ENCODE measurements around the gene TMEM53.

Gene TMEM53

DNA sequence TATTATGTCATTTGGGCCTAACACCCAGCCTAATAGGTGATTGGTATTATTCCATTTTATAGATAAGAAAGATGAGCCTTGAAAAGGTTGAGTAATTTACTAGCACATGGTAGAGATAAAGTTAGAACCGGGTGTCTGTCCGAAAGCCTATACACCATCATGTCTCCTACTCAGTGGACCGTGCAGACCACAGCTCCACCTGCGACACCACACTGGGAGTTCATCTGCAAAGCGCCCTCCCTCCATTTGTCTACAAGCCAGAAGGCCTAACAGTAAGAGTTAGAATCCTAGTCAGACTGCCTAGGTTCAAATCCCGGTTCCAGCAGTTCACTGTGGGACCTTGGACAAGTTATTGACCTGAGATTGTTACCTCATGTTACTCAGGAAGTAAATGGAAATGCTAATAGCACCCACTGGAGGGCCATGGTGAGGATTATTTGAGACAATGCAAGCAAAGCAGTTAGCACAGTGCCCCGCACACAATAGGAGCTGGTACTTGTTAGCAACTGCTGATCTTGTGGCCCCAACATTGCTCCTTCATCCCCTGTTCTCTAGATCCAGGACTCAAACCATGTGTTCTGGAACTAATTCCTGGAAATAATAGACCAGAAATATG lies 20.7 kb upstream of the TMEM53 start:
- Histone ChIP-seq H2BK12ac (ENCODE audit: low read length) (no peak overlapping the region), H3K9ac (ENCODE audit: low read depth, low read length, poor library complexity) (no peak overlapping the region), H3K4ac (ENCODE audit: low read length) (no peak overlapping the region), H3K4me1 (ENCODE audit: control insufficient read depth in 2 of 2, insufficient read depth in 1 of 2, low read depth in 1 of 2, low read length in 2 of 2) (no peaks in the 10 kb centered on the region), H3K27ac (replicated peaks; ENCODE audit: low read length) (no peak overlapping the region), H3K9me3 (replicated peaks in 1 of 2; ENCODE audit: control insufficient read depth in 2 of 2, insufficient read depth in 1 of 2, low read depth in 1 of 2, low read length in 2 of 2) (no peaks in the 10 kb centered on the region), H3K27me3 (ENCODE audit: control insufficient read depth in 3 of 3, insufficient read depth in 3 of 3, low read depth in 1 of 3, low read length in 3 of 3) (no peaks in the 10 kb centered on the region), H3K4me3 (ENCODE audit: low read length in 2 of 2) (no peak overlapping the region), H2AK5ac (ENCODE audit: low read depth, low read length) (no peak overlapping the region), H2AFZ (ENCODE audit: low read length) (no peak overlapping the region), H4K8ac (ENCODE audit: low read depth, low read length) (no peak overlapping the region), H3K36me3 (replicated peaks in 1 of 2; ENCODE audit: control insufficient read depth in 2 of 2, insufficient read depth in 2 of 2, low read length in 2 of 2) (no peaks in the 10 kb centered on the region), H4K91ac (ENCODE audit: low read depth, low read length, poor library complexity) (no peak overlapping the region), H3K4me2 (ENCODE audit: insufficient read depth, low read length, poor library complexity, severe bottlenecking) (no peak overlapping the region), H3K14ac (ENCODE audit: low read length) (no peak overlapping the region), H2BK15ac (ENCODE audit: low read length) (no peak overlapping the region), H2BK5ac (ENCODE audit: low read length) (no peak overlapping the region), H2BK120ac (ENCODE audit: low read depth, low read length) (no peak overlapping the region), H3K79me1 (ENCODE audit: low read depth, low read length) (no peaks in the 10 kb centered on the region), H3K23ac (ENCODE audit: low read depth, low read length, poor library complexity) (no peak overlapping the region), H3K18ac (ENCODE audit: low read length) (no peak overlapping the region)
- no CpG with 5 or more reads among the region's 7 CpGs for WGBS, 2 donors (ENCODE audit: extremely low coverage in 2 of 2, insufficient read length in 2 of 2, insufficient replicate concordance in 1 of 2)
- DNase-seq (ENCODE audit: low spot score) = no peak

DNA sequence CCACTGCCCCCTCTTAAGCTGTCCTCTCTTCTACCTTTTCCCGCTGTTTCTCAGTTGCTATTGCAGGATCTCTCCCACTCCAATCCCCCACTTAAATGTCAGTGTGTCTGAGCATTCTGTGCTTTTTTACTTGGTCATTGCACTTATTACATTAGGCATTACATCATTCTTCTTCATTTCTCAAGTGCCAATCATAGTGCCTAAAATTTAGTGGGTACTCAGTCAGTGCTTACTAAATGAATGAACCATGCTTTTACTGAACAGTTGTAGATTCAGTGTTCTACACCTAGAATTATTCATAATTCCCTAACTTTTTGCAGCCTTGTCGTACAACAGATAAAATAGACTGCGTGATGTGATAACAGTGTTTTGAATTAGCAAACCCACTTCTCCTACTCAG lies 19.6 kb upstream of the TMEM53 start:
- no peak overlapping the region for H3K4me2 ChIP-seq (ENCODE audit: insufficient read depth, low read length, poor library complexity, severe bottlenecking)
- H2BK120ac ChIP-seq (ENCODE audit: low read depth, low read length) = no peak overlapping the region
- H4K8ac ChIP-seq (ENCODE audit: low read depth, low read length) = no peak overlapping the region
- H3K4me3 ChIP-seq (ENCODE audit: low read length in 2 of 2) = no peak overlapping the region
- H3K36me3 ChIP-seq (replicated peaks in 1 of 2; ENCODE audit: control insufficient read depth in 2 of 2, insufficient read depth in 2 of 2, low read length in 2 of 2) = no peaks in the 10 kb centered on the region
- no peak overlapping the region for H3K4ac ChIP-seq (ENCODE audit: low read length)
- no peak overlapping the region for H3K14ac ChIP-seq (ENCODE audit: low read length)
- no peak overlapping the region for H2AK5ac ChIP-seq (ENCODE audit: low read depth, low read length)
- no peak overlapping the region for H2AFZ ChIP-seq (ENCODE audit: low read length)
- no peak overlapping the region for H3K9ac ChIP-seq (ENCODE audit: low read depth, low read length, poor library complexity)
- no peak overlapping the region for H3K23ac ChIP-seq (ENCODE audit: low read depth, low read length, poor library complexity)
- H2BK15ac ChIP-seq (ENCODE audit: low read length) = no peak overlapping the region
- no peak overlapping the region for H2BK12ac ChIP-seq (ENCODE audit: low read length)
- no peaks in the 10 kb centered on the region for H3K27me3 ChIP-seq (ENCODE audit: control insufficient read depth in 3 of 3, insufficient read depth in 3 of 3, low read depth in 1 of 3, low read length in 3 of 3)
- H3K4me1 ChIP-seq (ENCODE audit: control insufficient read depth in 2 of 2, insufficient read depth in 1 of 2, low read depth in 1 of 2, low read length in 2 of 2) = no peaks in the 10 kb centered on the region
- no CpG with 5 or more reads among the region's 3 CpGs for WGBS, 2 donors (ENCODE audit: extremely low coverage in 2 of 2, insufficient read length in 2 of 2, insufficient replicate concordance in 1 of 2)
- no peaks in the 10 kb centered on the region for H3K9me3 ChIP-seq (replicated peaks in 1 of 2; ENCODE audit: control insufficient read depth in 2 of 2, insufficient read depth in 1 of 2, low read depth in 1 of 2, low read length in 2 of 2)
- no peak overlapping the region for H4K91ac ChIP-seq (ENCODE audit: low read depth, low read length, poor library complexity)
- no peak overlapping the region for H3K27ac ChIP-seq (replicated peaks; ENCODE audit: low read length)
- H3K18ac ChIP-seq (ENCODE audit: low read length) = no peak overlapping the region
- no peak for DNase-seq (ENCODE audit: low spot score)
- no peak overlapping the region for H2BK5ac ChIP-seq (ENCODE audit: low read length)
- H3K79me1 ChIP-seq (ENCODE audit: low read depth, low read length) = no peaks in the 10 kb centered on the region

DNA sequence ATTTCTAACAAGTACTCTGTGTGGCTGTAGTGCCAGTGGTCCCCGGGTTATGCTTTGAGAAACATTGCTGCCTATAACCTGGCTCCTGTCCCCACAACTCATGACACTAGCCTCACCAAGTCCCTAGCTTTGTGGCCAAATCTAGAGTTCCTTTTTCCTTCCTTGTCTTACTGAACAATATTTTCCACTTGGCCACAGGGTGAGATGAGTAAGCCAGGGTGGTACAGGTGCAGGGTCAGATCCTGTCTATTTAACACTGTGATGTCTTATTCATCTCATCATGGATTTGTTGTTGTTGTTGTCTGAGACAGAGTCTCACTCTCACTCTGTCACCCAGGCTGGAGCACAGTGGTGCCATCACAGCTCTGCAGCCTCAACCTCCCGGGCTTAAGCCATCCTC lies 18.9 kb upstream of the TMEM53 start:
- DNase-seq (ENCODE audit: low spot score) = no peak
- H3K36me3 ChIP-seq (replicated peaks in 1 of 2; ENCODE audit: control insufficient read depth in 2 of 2, insufficient read depth in 2 of 2, low read length in 2 of 2) = no peaks in the 10 kb centered on the region
- H3K4me1 ChIP-seq (ENCODE audit: control insufficient read depth in 2 of 2, insufficient read depth in 1 of 2, low read depth in 1 of 2, low read length in 2 of 2) = no peaks in the 10 kb centered on the region
- H3K4me3 ChIP-seq (ENCODE audit: low read length in 2 of 2) = no peak overlapping the region
- H3K9me3 ChIP-seq (replicated peaks in 1 of 2; ENCODE audit: control insufficient read depth in 2 of 2, insufficient read depth in 1 of 2, low read depth in 1 of 2, low read length in 2 of 2) = no peaks in the 10 kb centered on the region
- H2BK12ac ChIP-seq (ENCODE audit: low read length) = no peak overlapping the region
- H2BK120ac ChIP-seq (ENCODE audit: low read depth, low read length) = no peak overlapping the region
- no peak overlapping the region for H2AK5ac ChIP-seq (ENCODE audit: low read depth, low read length)
- H3K23ac ChIP-seq (ENCODE audit: low read depth, low read length, poor library complexity) = no peak overlapping the region
- no peak overlapping the region for H2BK15ac ChIP-seq (ENCODE audit: low read length)
- no peak overlapping the region for H3K9ac ChIP-seq (ENCODE audit: low read depth, low read length, poor library complexity)
- no peak overlapping the region for H2AFZ ChIP-seq (ENCODE audit: low read length)
- H3K4me2 ChIP-seq (ENCODE audit: insufficient read depth, low read length, poor library complexity, severe bottlenecking) = no peak overlapping the region
- no peak overlapping the region for H3K4ac ChIP-seq (ENCODE audit: low read length)
- H4K91ac ChIP-seq (ENCODE audit: low read depth, low read length, poor library complexity) = no peak overlapping the region
- H3K27me3 ChIP-seq (ENCODE audit: control insufficient read depth in 3 of 3, insufficient read depth in 3 of 3, low read depth in 1 of 3, low read length in 3 of 3) = no peaks in the 10 kb centered on the region
- H4K8ac ChIP-seq (ENCODE audit: low read depth, low read length) = no peak overlapping the region
- H2BK5ac ChIP-seq (ENCODE audit: low read length) = no peak overlapping the region
- H3K18ac ChIP-seq (ENCODE audit: low read length) = no peak overlapping the region
- H3K14ac ChIP-seq (ENCODE audit: low read length) = no peak overlapping the region
- WGBS, 2 donors (ENCODE audit: extremely low coverage in 2 of 2, insufficient read length in 2 of 2, insufficient replicate concordance in 1 of 2) = no CpG with 5 or more reads among the region's 2 CpGs
- no peak overlapping the region for H3K27ac ChIP-seq (replicated peaks; ENCODE audit: low read length)
- H3K79me1 ChIP-seq (ENCODE audit: low read depth, low read length) = no peaks in the 10 kb centered on the region

DNA sequence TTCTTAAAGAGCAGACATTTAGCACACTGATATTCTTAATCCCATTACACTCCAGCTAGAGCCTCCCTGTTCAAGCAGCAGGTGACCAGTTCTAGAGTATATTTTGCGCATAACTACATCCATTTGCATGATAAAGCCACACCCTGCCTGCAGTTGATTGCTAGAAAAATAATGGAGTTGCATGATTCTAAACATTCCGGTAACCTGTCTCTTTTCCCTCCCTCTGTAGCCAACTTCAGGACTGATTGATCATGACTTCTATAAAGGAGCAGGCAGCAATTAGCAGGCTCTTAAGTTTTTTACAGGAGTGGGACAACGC lies 15.1 kb upstream of the TMEM53 start:
- Histone ChIP-seq H2AK5ac (ENCODE audit: low read depth, low read length) (no peak overlapping the region), H4K8ac (ENCODE audit: low read depth, low read length) (no peak overlapping the region), H3K4ac (ENCODE audit: low read length) (no peak overlapping the region), H2AFZ (ENCODE audit: low read length) (no peak overlapping the region), H2BK15ac (ENCODE audit: low read length) (no peak overlapping the region), H3K79me1 (ENCODE audit: low read depth, low read length) (no peaks in the 10 kb centered on the region), H3K4me1 (ENCODE audit: control insufficient read depth in 2 of 2, insufficient read depth in 1 of 2, low read depth in 1 of 2, low read length in 2 of 2) (no peaks in the 10 kb centered on the region), H2BK120ac (ENCODE audit: low read depth, low read length) (no peak overlapping the region), H3K9ac (ENCODE audit: low read depth, low read length, poor library complexity) (no peak overlapping the region), H3K14ac (ENCODE audit: low read length) (no peak overlapping the region), H3K27ac (replicated peaks; ENCODE audit: low read length) (no peak overlapping the region), H3K4me3 (ENCODE audit: low read length in 2 of 2) (no peak overlapping the region), H2BK5ac (ENCODE audit: low read length) (no peak overlapping the region), H3K23ac (ENCODE audit: low read depth, low read length, poor library complexity) (no peak overlapping the region), H3K27me3 (ENCODE audit: control insufficient read depth in 3 of 3, insufficient read depth in 3 of 3, low read depth in 1 of 3, low read length in 3 of 3) (no peaks in the 10 kb centered on the region), H3K9me3 (replicated peaks in 1 of 2; ENCODE audit: control insufficient read depth in 2 of 2, insufficient read depth in 1 of 2, low read depth in 1 of 2, low read length in 2 of 2) (no peaks in the 10 kb centered on the region), H3K4me2 (ENCODE audit: insufficient read depth, low read length, poor library complexity, severe bottlenecking) (no peak overlapping the region), H3K18ac (ENCODE audit: low read length) (no peak overlapping the region), H4K91ac (ENCODE audit: low read depth, low read length, poor library complexity) (no peak overlapping the region), H3K36me3 (replicated peaks in 1 of 2; ENCODE audit: control insufficient read depth in 2 of 2, insufficient read depth in 2 of 2, low read length in 2 of 2) (no peaks in the 10 kb centered on the region), H2BK12ac (ENCODE audit: low read length) (no peak overlapping the region)
- no CpG with 5 or more reads among the region's 3 CpGs for WGBS, 2 donors (ENCODE audit: extremely low coverage in 2 of 2, insufficient read length in 2 of 2, insufficient replicate concordance in 1 of 2)
- DNase-seq (ENCODE audit: low spot score) = no peak

All from neuronal stem cell (in vitro differentiated cells).